Measurements from ENCODE around the gene S100A9.
A peak's percentile ranks its signal among the peaks of the same experiment; 100 is the strongest.

The S100A9 gene

GRCh38 chr1:153349363-153350320 lies 8.0 kb upstream of the S100A9 start (continued):
- TF ChIP-seq, protein P1, sequence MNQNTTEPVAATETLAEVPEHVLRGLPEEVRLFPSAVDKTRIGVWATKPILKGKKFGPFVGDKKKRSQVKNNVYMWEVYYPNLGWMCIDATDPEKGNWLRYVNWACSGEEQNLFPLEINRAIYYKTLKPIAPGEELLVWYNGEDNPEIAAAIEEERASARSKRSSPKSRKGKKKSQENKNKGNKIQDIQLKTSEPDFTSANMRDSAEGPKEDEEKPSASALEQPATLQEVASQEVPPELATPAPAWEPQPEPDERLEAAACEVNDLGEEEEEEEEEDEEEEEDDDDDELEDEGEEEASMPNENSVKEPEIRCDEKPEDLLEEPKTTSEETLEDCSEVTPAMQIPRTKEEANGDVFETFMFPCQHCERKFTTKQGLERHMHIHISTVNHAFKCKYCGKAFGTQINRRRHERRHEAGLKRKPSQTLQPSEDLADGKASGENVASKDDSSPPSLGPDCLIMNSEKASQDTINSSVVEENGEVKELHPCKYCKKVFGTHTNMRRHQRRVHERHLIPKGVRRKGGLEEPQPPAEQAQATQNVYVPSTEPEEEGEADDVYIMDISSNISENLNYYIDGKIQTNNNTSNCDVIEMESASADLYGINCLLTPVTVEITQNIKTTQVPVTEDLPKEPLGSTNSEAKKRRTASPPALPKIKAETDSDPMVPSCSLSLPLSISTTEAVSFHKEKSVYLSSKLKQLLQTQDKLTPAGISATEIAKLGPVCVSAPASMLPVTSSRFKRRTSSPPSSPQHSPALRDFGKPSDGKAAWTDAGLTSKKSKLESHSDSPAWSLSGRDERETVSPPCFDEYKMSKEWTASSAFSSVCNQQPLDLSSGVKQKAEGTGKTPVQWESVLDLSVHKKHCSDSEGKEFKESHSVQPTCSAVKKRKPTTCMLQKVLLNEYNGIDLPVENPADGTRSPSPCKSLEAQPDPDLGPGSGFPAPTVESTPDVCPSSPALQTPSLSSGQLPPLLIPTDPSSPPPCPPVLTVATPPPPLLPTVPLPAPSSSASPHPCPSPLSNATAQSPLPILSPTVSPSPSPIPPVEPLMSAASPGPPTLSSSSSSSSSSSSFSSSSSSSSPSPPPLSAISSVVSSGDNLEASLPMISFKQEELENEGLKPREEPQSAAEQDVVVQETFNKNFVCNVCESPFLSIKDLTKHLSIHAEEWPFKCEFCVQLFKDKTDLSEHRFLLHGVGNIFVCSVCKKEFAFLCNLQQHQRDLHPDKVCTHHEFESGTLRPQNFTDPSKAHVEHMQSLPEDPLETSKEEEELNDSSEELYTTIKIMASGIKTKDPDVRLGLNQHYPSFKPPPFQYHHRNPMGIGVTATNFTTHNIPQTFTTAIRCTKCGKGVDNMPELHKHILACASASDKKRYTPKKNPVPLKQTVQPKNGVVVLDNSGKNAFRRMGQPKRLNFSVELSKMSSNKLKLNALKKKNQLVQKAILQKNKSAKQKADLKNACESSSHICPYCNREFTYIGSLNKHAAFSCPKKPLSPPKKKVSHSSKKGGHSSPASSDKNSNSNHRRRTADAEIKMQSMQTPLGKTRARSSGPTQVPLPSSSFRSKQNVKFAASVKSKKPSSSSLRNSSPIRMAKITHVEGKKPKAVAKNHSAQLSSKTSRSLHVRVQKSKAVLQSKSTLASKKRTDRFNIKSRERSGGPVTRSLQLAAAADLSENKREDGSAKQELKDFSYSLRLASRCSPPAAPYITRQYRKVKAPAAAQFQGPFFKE (tag by site-specific recombination; IDR thresholded peaks at IDR 0.05; ENCODE audit: borderline replicate concordance), result no peak
- TF ChIP-seq ZNF560 (tag by site-specific recombination; IDR thresholded peaks at IDR 0.05; ENCODE audit: borderline replicate concordance), result no peak
- peak; percentile 15; the same call in 1 of the 2 replicates for TF ChIP-seq ZBTB17 (tag by site-specific recombination; IDR thresholded peaks at IDR 0.05)
- TF ChIP-seq ZSCAN16 (tag by site-specific recombination; IDR thresholded peaks at IDR 0.05), result no peak
- no peak for TF ChIP-seq ZNF501 (tag by site-specific recombination; IDR thresholded peaks at IDR 0.05)
- no peak for TF ChIP-seq ZNF707 (tag by site-specific recombination; IDR thresholded peaks at IDR 0.05)
- no peak for TF ChIP-seq ZNF791 (tag by site-specific recombination; IDR thresholded peaks at IDR 0.05)
- TF ChIP-seq ZNF692 (tag by site-specific recombination; IDR thresholded peaks at IDR 0.05), result no peak
- no peak for TF ChIP-seq ZSCAN23 (tag by site-specific recombination; IDR thresholded peaks at IDR 0.05)
- TF ChIP-seq, protein P2, sequence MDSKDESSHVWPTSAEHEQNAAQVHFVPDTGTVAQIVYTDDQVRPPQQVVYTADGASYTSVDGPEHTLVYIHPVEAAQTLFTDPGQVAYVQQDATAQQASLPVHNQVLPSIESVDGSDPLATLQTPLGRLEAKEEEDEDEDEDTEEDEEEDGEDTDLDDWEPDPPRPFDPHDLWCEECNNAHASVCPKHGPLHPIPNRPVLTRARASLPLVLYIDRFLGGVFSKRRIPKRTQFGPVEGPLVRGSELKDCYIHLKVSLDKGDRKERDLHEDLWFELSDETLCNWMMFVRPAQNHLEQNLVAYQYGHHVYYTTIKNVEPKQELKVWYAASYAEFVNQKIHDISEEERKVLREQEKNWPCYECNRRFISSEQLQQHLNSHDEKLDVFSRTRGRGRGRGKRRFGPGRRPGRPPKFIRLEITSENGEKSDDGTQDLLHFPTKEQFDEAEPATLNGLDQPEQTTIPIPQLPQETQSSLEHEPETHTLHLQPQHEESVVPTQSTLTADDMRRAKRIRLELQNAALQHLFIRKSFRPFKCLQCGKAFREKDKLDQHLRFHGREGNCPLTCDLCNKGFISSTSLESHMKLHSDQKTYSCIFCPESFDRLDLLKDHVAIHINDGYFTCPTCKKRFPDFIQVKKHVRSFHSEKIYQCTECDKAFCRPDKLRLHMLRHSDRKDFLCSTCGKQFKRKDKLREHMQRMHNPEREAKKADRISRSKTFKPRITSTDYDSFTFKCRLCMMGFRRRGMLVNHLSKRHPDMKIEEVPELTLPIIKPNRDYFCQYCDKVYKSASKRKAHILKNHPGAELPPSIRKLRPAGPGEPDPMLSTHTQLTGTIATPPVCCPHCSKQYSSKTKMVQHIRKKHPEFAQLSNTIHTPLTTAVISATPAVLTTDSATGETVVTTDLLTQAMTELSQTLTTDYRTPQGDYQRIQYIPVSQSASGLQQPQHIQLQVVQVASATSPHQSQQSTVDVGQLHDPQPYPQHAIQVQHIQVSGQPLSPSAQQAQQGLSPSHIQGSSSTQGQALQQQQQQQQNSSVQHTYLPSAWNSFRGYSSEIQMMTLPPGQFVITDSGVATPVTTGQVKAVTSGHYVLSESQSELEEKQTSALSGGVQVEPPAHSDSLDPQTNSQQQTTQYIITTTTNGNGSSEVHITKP (tag by site-specific recombination; IDR thresholded peaks at IDR 0.05), result no peak
- TF ChIP-seq ZNF645 (tag by site-specific recombination; IDR thresholded peaks at IDR 0.05), result no peak

- ChIA-PET POLR2A (no interaction called here), CTCF (interaction anchor here (0.7 to 11.6 kb wide), 4 partner anchors 135 to 635 kb away, joined by 3 to 259 read pairs (median 10); partner anchors contain the start of gene RAB13)
- no peaks in the 10 kb centered on the region for H3K4me1 ChIP-seq (ENCODE audit: control insufficient read depth, insufficient read depth, low read length)
- H3K27ac ChIP-seq (ENCODE audit: extremely low read depth, low read depth, low read length), result no peak overlapping the region
- no peaks in the 10 kb centered on the region for H3K9me3 ChIP-seq (ENCODE audit: control insufficient read depth, insufficient read depth, low read depth, low read length)
- no peaks in the 10 kb centered on the region for H3K36me3 ChIP-seq (ENCODE audit: control insufficient read depth in 2 of 2, insufficient read depth in 1 of 2, low read length in 2 of 2)
- H3K4me3 ChIP-seq (ENCODE audit: low read depth, low read length), result no peak overlapping the region
- no peak for TF ChIP-seq HOXD13 (CRISPR knock-in tag; IDR thresholded peaks at IDR 0.05; ENCODE audit: borderline replicate concordance)
- TF ChIP-seq, protein P3, sequence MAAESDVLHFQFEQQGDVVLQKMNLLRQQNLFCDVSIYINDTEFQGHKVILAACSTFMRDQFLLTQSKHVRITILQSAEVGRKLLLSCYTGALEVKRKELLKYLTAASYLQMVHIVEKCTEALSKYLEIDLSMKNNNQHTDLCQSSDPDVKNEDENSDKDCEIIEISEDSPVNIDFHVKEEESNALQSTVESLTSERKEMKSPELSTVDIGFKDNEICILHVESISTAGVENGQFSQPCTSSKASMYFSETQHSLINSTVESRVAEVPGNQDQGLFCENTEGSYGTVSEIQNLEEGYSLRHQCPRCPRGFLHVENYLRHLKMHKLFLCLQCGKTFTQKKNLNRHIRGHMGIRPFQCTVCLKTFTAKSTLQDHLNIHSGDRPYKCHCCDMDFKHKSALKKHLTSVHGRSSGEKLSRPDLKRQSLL (tag by site-specific recombination; IDR thresholded peaks at IDR 0.05), result no peak
- TF ChIP-seq, protein P4, sequence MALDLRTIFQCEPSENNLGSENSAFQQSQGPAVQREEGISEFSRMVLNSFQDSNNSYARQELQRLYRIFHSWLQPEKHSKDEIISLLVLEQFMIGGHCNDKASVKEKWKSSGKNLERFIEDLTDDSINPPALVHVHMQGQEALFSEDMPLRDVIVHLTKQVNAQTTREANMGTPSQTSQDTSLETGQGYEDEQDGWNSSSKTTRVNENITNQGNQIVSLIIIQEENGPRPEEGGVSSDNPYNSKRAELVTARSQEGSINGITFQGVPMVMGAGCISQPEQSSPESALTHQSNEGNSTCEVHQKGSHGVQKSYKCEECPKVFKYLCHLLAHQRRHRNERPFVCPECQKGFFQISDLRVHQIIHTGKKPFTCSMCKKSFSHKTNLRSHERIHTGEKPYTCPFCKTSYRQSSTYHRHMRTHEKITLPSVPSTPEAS (tag by site-specific recombination; IDR thresholded peaks at IDR 0.05), result no peak
- no peak for TF ChIP-seq ZNF114 (tag by site-specific recombination; IDR thresholded peaks at IDR 0.05)
- TF ChIP-seq ZNF580 (tag by site-specific recombination; IDR thresholded peaks at IDR 0.05), result no peak
- no peak for TF ChIP-seq ZNF747 (tag by site-specific recombination; IDR thresholded peaks at IDR 0.05)
These were observed 7.2 kb upstream of the S100A9 start for GRCh38 chr1:153350321-153350957.
